Measurements from ENCODE around the gene RHOT2. TPM values are rescaled to one million over a fixed set of nuclear protein-coding genes. Genes with fewer than 3 reads are reported as not detected.

Gene RHOT2
- total RNA-seq, 1 experiment from 2014 or later, result 98.5 TPM

DNA sequence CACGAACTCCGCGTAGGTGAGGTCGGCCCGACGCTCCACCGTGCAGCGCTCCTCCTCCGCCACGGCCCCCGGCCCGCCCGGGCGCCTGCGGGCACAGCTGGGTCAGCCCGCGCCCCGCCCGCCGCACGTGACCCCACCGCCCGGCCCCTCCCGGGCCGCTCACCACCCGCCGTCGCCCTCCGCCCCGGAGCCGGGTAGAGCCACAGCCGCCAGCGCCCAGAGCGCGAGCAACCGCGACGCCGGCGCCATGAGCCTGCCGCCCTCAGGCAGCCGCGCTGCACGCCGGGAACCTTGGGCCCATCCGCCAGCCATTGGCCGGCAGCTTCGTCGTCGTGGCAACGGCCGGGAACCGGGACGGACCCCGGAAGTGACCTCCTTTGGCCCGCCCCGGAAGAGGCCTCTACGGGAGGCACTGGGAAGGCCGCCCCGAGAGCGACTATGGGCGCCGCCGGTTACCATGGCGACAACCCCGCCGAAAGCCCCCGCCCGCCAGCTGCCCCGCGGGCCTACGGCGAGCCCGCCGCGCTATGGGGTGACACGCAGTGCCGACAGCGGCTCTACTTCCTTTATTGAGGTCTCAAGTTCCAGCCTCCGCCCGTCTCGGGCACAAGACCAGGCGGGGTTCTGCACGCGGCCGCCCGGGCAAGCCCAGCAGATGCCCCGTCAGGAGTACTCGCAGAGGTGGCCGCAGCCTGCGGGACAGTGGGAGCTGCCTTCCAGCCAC is 16.3 kb downstream of the RHOT2 start, which contains the start of gene JMJD8:
TSS of gene JMJD8 (minus strand) at position 264 of the 724 bp plus-strand sequence. CDS start at position 249, 15 bp downstream.
- Histone ChIP-seq H3K36me3 (ENCODE audit: control insufficient read depth in 1 of 2, insufficient read depth in 2 of 2, low read length in 2 of 2) (peaks cover 0 to 33% of the 10 kb centered on the region in 2 experiments; a peak in 2 of 4 replicates), H4K20me1 (ENCODE audit: insufficient read depth) (no peaks in the 10 kb centered on the region), H3K79me2 (ENCODE audit: insufficient read depth, low read length) (peaks cover 48% of the 10 kb centered on the region), H2AFZ (ENCODE audit: low read depth, low read length, poor library complexity, severe bottlenecking) (no peak within 1 kb of the TSS), H3K27me3 (ENCODE audit: insufficient read depth, low read length) (no peaks in the 10 kb centered on the region), H3K9ac (ENCODE audit: low read length) (peak within 1 kb of the TSS; percentile 92), H3K4me2 (ENCODE audit: low read length) (peak within 1 kb of the TSS; percentile 97), H3K4me3 (replicated peaks in 1 of 2; ENCODE audit: low read depth in 1 of 2, low read length in 2 of 2) (peak within 1 kb of the TSS; percentile 71 to 90), H3K4me1 (ENCODE audit: control insufficient read depth in 1 of 2, insufficient read depth in 2 of 2, low read length in 2 of 2) (peaks cover 17 to 58% of the 10 kb centered on the region in 2 experiments), H3K27ac (ENCODE audit: low read depth, low read length) (peak within 1 kb of the TSS; percentile 98), H3K9me2 (ENCODE audit: insufficient read depth) (no peaks in the 10 kb centered on the region), H3K9me3 (ENCODE audit: control insufficient read depth in 1 of 2, insufficient read depth in 1 of 2, low read depth in 1 of 2, low read length in 2 of 2) (no peaks in the 10 kb centered on the region)
- peak; percentile 89 for DNase-seq (ENCODE audit: low read depth, low spot score)
- ChIA-PET CTCF (interaction anchor here (1.2 kb wide), 1 partner anchor 32 kb away, joined by 3 read pairs; no protein-coding TSS in a partner anchor), POLR2A (interaction anchor here (0.7 kb wide), 1 partner anchor 11 kb away, joined by 3 read pairs; no protein-coding TSS in a partner anchor), RAD21 (ENCODE audit: low non-redundant PET in 1 of 2, low total read pairs in 2 of 2, uncharacterized antibody in 2 of 2, unreplicated experiment in 2 of 2) (no interaction called here)
- intact Hi-C loops (cut with micrococcal nuclease), result no loop called here
- peak; percentile 70 for ATAC-seq
- TF ChIP-seq, protein P1, sequence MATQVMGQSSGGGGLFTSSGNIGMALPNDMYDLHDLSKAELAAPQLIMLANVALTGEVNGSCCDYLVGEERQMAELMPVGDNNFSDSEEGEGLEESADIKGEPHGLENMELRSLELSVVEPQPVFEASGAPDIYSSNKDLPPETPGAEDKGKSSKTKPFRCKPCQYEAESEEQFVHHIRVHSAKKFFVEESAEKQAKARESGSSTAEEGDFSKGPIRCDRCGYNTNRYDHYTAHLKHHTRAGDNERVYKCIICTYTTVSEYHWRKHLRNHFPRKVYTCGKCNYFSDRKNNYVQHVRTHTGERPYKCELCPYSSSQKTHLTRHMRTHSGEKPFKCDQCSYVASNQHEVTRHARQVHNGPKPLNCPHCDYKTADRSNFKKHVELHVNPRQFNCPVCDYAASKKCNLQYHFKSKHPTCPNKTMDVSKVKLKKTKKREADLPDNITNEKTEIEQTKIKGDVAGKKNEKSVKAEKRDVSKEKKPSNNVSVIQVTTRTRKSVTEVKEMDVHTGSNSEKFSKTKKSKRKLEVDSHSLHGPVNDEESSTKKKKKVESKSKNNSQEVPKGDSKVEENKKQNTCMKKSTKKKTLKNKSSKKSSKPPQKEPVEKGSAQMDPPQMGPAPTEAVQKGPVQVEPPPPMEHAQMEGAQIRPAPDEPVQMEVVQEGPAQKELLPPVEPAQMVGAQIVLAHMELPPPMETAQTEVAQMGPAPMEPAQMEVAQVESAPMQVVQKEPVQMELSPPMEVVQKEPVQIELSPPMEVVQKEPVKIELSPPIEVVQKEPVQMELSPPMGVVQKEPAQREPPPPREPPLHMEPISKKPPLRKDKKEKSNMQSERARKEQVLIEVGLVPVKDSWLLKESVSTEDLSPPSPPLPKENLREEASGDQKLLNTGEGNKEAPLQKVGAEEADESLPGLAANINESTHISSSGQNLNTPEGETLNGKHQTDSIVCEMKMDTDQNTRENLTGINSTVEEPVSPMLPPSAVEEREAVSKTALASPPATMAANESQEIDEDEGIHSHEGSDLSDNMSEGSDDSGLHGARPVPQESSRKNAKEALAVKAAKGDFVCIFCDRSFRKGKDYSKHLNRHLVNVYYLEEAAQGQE (IDR thresholded peaks at IDR 0.05; ENCODE audit: low read depth), result no peak
- no peak for TF ChIP-seq SIN3A (IDR thresholded peaks at IDR 0.05; ENCODE audit: low read depth)
- TF ChIP-seq SRF (IDR thresholded peaks at IDR 0.05; ENCODE audit: low read depth), result no peak
- TF ChIP-seq YY1 (IDR thresholded peaks at IDR 0.05; ENCODE audit: extremely low read depth, insufficient replicate concordance, low read depth, low read length), result peak; percentile 91
- peak; percentile 93 for TF ChIP-seq POLR2A (IDR thresholded peaks at IDR 0.05; ENCODE audit: borderline replicate concordance, extremely low read depth, insufficient read depth, insufficient read length)
- no peak for TF ChIP-seq EZH2phosphoT487 (IDR thresholded peaks at IDR 0.05; ENCODE audit: borderline replicate concordance)
- peak; percentile 90 for TF ChIP-seq ZFX (IDR thresholded peaks at IDR 0.05)
- TF ChIP-seq EGR1 (IDR thresholded peaks at IDR 0.05; ENCODE audit: low read depth), result no peak
- no peak for TF ChIP-seq EZH2 (IDR thresholded peaks at IDR 0.05)
- TF ChIP-seq TCF7L2 (IDR thresholded peaks at IDR 0.05; ENCODE audit: borderline replicate concordance, extremely low read depth, insufficient read depth, insufficient read length), result no peak
- TF ChIP-seq FOSL1 (IDR thresholded peaks at IDR 0.05; ENCODE audit: low read depth), result no peak
- peak; percentile 91 for TF ChIP-seq POLR2AphosphoS5 (IDR thresholded peaks at IDR 0.05; ENCODE audit: low read depth, low read length)
- no TSS peak for BruUV-seq (replicated peaks)

Measured in HCT116 (cell line).